HEK293T (cell line): ENCODE measurements around the gene RBKS.
A peak's percentile ranks its signal among the peaks of the same experiment; 100 is the strongest.

ENCODE experiments used
- CTCF ChIA-PET: fragments of 350-600 bp; formaldehyde crosslinking; extraction: SDS; loops from one replicate; lab custom pipeline; 2021; ENCODE audit warnings: antibody characterized with exemption, inconsistent platforms; lab: Yijun Ruan, JAX
- POLR2A ChIA-PET: fragments of 350-600 bp; formaldehyde crosslinking; extraction: SDS; loops from one replicate; lab custom pipeline; 2020; ENCODE audit warnings: antibody characterized with exemption, inconsistent platforms; lab: Yijun Ruan, JAX
- DNase-seq: peaks from one replicate; pipeline ENCODE4 v3.0.0; 2012; ENCODE audit warnings: mixed read lengths; ENCODE audit errors: extremely low spot score
- ARNT ChIP-seq: fragments of 450-650 bp; IDR thresholded peaks from 2 replicates; pipeline ENCODE4 v1.6.1; 2017; ENCODE audit warnings: mild to moderate bottlenecking
- BHLHE40 ChIP-seq: fragments of 450-650 bp; IDR thresholded peaks from 2 replicates; pipeline ENCODE4 v1.6.1; 2016; ENCODE audit warnings: mild to moderate bottlenecking, moderate library complexity, borderline replicate concordance
- CTBP1 ChIP-seq: fragments of 450-650 bp; IDR thresholded peaks from 2 replicates; pipeline ENCODE4 v1.6.1; 2016; ENCODE audit warnings: borderline replicate concordance
- ELF4 ChIP-seq: fragments of 450-650 bp; IDR thresholded peaks from 2 replicates; pipeline ENCODE4 v1.6.1; 2017; ENCODE audit warnings: antibody characterized with exemption
- FOXA1 ChIP-seq: fragments of 450-650 bp; IDR thresholded peaks from 2 replicates; pipeline ENCODE4 v1.6.1; 2016; ENCODE audit warnings: mild to moderate bottlenecking
- FOXK2 ChIP-seq: fragments of 450-650 bp; IDR thresholded peaks from 2 replicates; pipeline ENCODE4 v1.6.1; 2016; ENCODE audit warnings: mild to moderate bottlenecking
- FOXM1 ChIP-seq: fragments of 450-650 bp; IDR thresholded peaks from 2 replicates; pipeline ENCODE4 v1.6.1; 2017; ENCODE audit warnings: mild to moderate bottlenecking, borderline replicate concordance
- HDGF ChIP-seq: fragments of 450-650 bp; IDR thresholded peaks from 2 replicates; pipeline ENCODE4 v1.6.1; 2017; ENCODE audit warnings: antibody characterized with exemption, borderline replicate concordance
- L3MBTL2 ChIP-seq: fragments of 450-650 bp; conservative IDR thresholded peaks from 2 replicates; pipeline ENCODE4 v1.6.1; 2016; ENCODE audit warnings: mild to moderate bottlenecking
- LEF1 ChIP-seq: fragments of 450-650 bp; IDR thresholded peaks from 2 replicates; pipeline ENCODE4 v1.6.1; 2017; ENCODE audit warnings: mild to moderate bottlenecking, borderline replicate concordance
- NFRKB ChIP-seq: fragments of 450-650 bp; IDR thresholded peaks from 2 replicates; pipeline ENCODE4 v1.6.1; 2016; ENCODE audit warnings: mild to moderate bottlenecking, moderate library complexity
- SP1 ChIP-seq: fragments of 450-650 bp; IDR thresholded peaks from 2 replicates; pipeline ENCODE4 v1.6.1; 2017
- SUZ12 ChIP-seq: fragments of 450-650 bp; IDR thresholded peaks from 2 replicates; pipeline ENCODE4 v1.6.1; 2016; ENCODE audit warnings: mild to moderate bottlenecking
- TARDBP ChIP-seq: fragments of 450-650 bp; IDR thresholded peaks from 2 replicates; pipeline ENCODE4 v1.6.1; 2016
- ZNF384 ChIP-seq: fragments of 450-650 bp; IDR thresholded peaks from 2 replicates; pipeline ENCODE4 v1.6.1; 2016
- TF ChIP-seq, protein P1 (sequence below): fragments of 450-650 bp; IDR thresholded peaks from 2 replicates; pipeline ENCODE4 v1.6.1; 2016

RBKS gene

DNA sequence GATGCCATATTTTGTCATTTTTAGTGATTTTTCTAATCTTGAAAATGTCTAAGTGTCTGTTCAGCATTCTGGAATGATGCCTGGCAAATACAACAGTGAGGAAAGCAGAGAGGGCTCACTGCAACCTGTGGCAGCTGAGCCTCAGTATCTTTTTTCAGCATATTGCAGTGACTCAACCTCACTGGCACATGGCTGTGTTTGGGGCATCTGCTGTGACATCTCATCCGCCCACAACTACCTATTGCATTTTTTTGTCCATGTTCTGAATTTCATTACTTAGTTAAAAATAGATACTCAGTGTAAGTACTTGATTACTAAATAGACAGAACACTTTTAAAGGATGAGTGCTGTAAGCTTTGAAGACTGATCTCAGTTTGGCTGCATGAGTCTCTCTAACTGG is 11.0 kb upstream of the RBKS start:
- CTCF ChIA-PET = no interaction called here
- TF ChIP-seq SP1 (no peak), FOXM1 (no peak), FOXK2 (no peak), BHLHE40 (no peak), FOXA1 (no peak), ARNT (no peak), HDGF (no peak), LEF1 (no peak), NFRKB (no peak), SUZ12 (no peak), TARDBP (no peak), L3MBTL2 (no peak), CTBP1 (no peak), ELF4 (no peak)
- TF ChIP-seq, protein P1, sequence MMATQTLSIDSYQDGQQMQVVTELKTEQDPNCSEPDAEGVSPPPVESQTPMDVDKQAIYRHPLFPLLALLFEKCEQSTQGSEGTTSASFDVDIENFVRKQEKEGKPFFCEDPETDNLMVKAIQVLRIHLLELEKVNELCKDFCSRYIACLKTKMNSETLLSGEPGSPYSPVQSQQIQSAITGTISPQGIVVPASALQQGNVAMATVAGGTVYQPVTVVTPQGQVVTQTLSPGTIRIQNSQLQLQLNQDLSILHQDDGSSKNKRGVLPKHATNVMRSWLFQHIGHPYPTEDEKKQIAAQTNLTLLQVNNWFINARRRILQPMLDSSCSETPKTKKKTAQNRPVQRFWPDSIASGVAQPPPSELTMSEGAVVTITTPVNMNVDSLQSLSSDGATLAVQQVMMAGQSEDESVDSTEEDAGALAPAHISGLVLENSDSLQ = no peak
- DNase-seq = no peak
- POLR2A ChIA-PET = no interaction called here

DNA sequence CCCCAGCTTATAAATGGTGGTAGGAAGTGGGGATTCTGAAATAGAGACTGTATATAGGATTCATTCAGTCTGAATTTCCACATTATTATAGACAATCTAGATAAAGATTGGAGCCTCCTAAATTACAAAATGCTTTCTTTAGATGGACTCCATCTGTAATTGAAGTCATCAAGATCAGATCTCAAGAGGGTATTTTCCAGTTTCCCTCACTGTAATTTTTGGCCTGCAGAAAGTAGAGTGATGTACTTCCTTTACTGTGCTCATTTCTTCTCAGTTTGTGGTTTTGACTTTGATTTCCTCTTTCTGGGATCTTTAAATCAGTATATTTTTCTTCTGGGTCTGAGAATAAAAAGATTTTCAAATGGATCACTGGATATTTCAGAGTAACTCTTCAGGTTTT is 7.5 kb upstream of the RBKS start:
- no peak for DNase-seq
- POLR2A ChIA-PET = no interaction called here
- CTCF ChIA-PET = no interaction called here
- no peak for TF ChIP-seq L3MBTL2
- no peak for TF ChIP-seq FOXK2
- TF ChIP-seq FOXM1 = no peak
- TF ChIP-seq, protein P1 = no peak
- TF ChIP-seq SP1 = no peak
- no peak for TF ChIP-seq ARNT
- no peak for TF ChIP-seq FOXA1
- no peak for TF ChIP-seq HDGF
- TF ChIP-seq LEF1 = no peak
- TF ChIP-seq ELF4 = no peak
- TF ChIP-seq SUZ12 = no peak
- no peak for TF ChIP-seq TARDBP
- TF ChIP-seq BHLHE40 = no peak
- TF ChIP-seq NFRKB = no peak

DNA sequence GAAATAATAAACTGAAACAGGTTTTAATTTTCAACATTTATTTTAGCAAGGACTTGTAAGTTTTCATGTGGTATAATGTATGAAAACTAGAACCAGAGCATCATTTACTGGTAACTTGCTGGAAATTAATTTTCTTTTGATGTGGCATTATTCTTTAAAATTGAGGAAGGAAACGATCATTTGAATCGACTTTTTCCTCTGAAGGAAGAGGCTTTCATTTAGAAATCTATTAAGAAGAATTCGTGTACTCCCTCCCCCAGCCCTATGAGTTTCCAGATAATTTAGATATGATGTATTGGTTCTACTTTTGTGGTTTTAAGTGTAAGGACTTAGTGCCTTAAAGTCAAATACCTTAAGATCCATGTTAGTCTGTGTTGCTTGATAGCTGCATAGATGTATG is 2.8 kb upstream of the RBKS start:
- ChIA-PET CTCF (no interaction called here), POLR2A (no interaction called here)
- no peak for DNase-seq
- TF ChIP-seq ELF4 (no peak), FOXA1 (no peak), SP1 (no peak), ZNF384 (no peak), NFRKB (no peak), TARDBP (no peak), HDGF (no peak), BHLHE40 (no peak), SUZ12 (no peak), FOXM1 (no peak), L3MBTL2 (no peak), CTBP1 (no peak), ARNT (no peak), LEF1 (no peak), FOXK2 (no peak)
- TF ChIP-seq, protein P1 = no peak

- ChIA-PET POLR2A (no interaction called here), CTCF (no interaction called here)
- no peak for DNase-seq
- no peak for TF ChIP-seq FOXK2
- no peak for TF ChIP-seq ARNT
- TF ChIP-seq SUZ12 = no peak
- TF ChIP-seq CTBP1 = no peak
- no peak for TF ChIP-seq HDGF
- TF ChIP-seq ZNF384 = no peak
- no peak for TF ChIP-seq TARDBP
- TF ChIP-seq ELF4 = no peak
- TF ChIP-seq BHLHE40 = no peak
- no peak for TF ChIP-seq L3MBTL2
- TF ChIP-seq, protein P1 = no peak
- no peak for TF ChIP-seq FOXA1
- no peak for TF ChIP-seq NFRKB
- no peak for TF ChIP-seq LEF1
- no peak for TF ChIP-seq FOXM1
Measured at GRCh38 chr2:27891673-27892105, 1.5 kb upstream of the RBKS start.

DNA sequence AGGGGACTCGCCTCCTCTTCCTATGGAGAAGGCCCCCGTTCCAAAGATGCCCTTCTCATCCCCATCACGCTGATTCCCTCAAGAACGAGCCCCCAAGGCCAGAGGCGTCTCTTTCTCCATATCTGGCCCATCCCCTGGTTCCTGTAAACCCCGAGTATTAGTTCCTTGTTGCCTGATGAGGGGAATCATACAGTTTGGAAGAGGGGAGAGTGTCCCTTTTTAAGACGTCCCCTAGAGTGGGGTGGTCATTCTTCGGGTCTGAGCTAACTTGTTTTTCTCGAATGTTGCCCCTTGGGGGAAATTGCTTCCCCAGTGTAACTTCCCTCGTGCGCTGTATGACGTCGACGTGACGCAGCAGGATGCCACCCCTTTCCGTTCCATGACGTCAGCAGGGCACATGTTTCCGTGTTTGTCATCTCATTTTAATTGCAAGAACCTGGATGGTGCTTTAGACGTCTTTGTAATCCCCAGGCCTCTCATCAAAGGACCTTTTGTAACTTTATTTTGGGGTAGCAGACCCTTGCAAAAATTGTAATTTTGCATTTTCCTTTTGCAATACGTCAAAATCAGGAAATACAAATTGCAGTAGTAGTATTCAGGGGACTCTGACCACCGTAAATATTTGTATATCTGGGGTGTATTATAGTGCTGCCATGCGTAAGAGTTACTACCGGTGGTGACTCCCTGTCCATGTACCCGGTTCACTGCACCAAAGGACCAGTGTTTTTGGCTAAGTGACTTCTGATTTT is 911 bp upstream of the RBKS start:
- ChIA-PET POLR2A (interaction anchor here (1.5 kb wide), 1 partner anchor 92 kb away, joined by 5 read pairs; no protein-coding TSS in a partner anchor), CTCF (no interaction called here)
- peak; percentile 59; the same call in 1 of the 2 replicates for TF ChIP-seq CTBP1
- TF ChIP-seq TARDBP = peak; percentile 87
- peak; percentile 89 for TF ChIP-seq L3MBTL2
- no peak for TF ChIP-seq ELF4
- no peak for TF ChIP-seq SP1
- TF ChIP-seq SUZ12 = no peak
- DNase-seq = peak; percentile 49
